ENCODE data around the gene TRAPPC4.

DNA sequence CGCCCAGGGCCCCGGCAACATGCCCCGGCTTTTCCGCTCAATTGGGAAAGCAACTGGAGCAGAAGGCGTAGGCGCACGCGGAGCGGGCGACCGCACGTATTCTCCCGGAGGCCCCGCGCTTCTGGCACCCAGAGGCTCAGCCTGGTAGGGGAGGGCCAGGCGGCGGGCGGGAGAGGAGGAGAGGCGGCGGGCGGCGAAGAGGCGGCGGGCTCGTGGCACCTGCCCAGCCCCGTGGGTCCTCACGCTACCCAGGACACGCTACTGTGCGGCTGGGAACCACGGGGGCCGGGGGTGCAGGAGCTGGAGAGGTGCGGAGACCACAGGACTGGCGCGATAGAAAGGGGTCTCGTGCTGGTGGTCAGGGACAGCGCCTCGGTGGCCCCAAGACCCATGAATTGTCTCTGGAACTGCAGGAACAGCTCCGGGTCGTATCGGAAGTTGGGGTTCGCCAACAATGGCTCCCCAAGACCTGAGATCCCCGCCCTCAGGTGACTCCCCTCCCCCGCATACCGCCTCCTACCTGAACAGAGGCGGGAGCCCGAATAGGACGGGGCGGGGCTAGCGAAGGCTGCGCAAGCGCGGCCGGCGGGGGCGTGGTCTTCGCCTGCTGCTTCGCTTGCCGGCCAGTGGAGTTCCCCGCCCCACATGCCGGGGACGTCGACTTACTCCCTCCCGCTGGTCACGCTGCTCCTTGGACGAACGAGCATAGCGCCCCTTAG, 11.9 kb downstream of the TRAPPC4 start, which contains the start of gene SLC37A4:
- TF ChIP-seq CTCF (IDR thresholded peaks at IDR 0.05; ENCODE audit: low read depth, low read length, missing input control) (no peak), REST (IDR thresholded peaks at IDR 0.05) (peak; percentile 30), TAF1 (conservative IDR thresholded peaks at IDR 0.05) (no peak), SP1 (IDR thresholded peaks at IDR 0.05) (peak; percentile 77), RAD21 (IDR thresholded peaks at IDR 0.05) (peak; percentile 87 to 91), MAX (IDR thresholded peaks at IDR 0.05) (no peak), HNF4G (IDR thresholded peaks at IDR 0.05) (no peak), ZBTB33 (IDR thresholded peaks at IDR 0.05) (no peak), YY1 (IDR thresholded peaks at IDR 0.05) (peak; percentile 63)
- TF ChIP-seq, protein P1, sequence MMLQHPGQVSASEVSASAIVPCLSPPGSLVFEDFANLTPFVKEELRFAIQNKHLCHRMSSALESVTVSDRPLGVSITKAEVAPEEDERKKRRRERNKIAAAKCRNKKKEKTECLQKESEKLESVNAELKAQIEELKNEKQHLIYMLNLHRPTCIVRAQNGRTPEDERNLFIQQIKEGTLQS (IDR thresholded peaks at IDR 0.05): no peak
